HL-60 (cell line): ENCODE results near the gene FAM50B.

Experiments used
- DNase-seq, 2 experiments: peaks; one replicate each; pipeline ENCODE4 v3.0.0-alpha.2; 2010 to 2020; ENCODE audit warnings: low read depth in 1 of 2, low spot score in 1 of 2
- H3K27ac ChIP-seq: fragments of 250-450 bp; sonication (Bioruptor Pico); replicated peaks from 2 replicates; pipeline ENCODE4 v1.5.1; 2020; ENCODE audit warnings: mild to moderate bottlenecking, moderate library complexity
- H3K27me3 ChIP-seq: fragments of 250-450 bp; sonication (Bioruptor Pico); 2 replicates; pipeline ENCODE4 v1.5.1; 2021; ENCODE audit warnings: mild to moderate bottlenecking, moderate library complexity; ENCODE audit not compliant: insufficient read depth, poor library complexity, severe bottlenecking
- H3K4me3 ChIP-seq: replicated peaks from 2 replicates; pipeline ENCODE4 v1.5.1; 2011; ENCODE audit warnings: mild to moderate bottlenecking, control low read depth, low read length; ENCODE audit not compliant: insufficient read depth
- GABPA ChIP-seq: IDR thresholded peaks from 2 replicates; pipeline ENCODE4 v1.6.1; 2012; ENCODE audit warnings: low read depth
- POLR2AphosphoS5 ChIP-seq: IDR thresholded peaks from 2 replicates; pipeline ENCODE4 v1.6.1; 2012; ENCODE audit warnings: low read depth
- SPI1 ChIP-seq: IDR thresholded peaks from 2 replicates; pipeline ENCODE4 v1.6.1; 2012; ENCODE audit warnings: low read depth, mild to moderate bottlenecking, borderline replicate concordance
- TF ChIP-seq, protein P1 (sequence below): IDR thresholded peaks from one replicate; pipeline ENCODE4 v1.5.1; 2011; ENCODE audit warnings: low read length, control low read depth, inconsistent platforms; ENCODE audit not compliant: insufficient read depth
- TF ChIP-seq, protein P2 (sequence below): IDR thresholded peaks from 2 replicates; pipeline ENCODE4 v1.6.1; 2012; ENCODE audit warnings: low read depth; ENCODE audit not compliant: insufficient replicate concordance

FAM50B gene

GRCh38 chr6:3841711-3842565, 7.2 kb upstream of the FAM50B start:
- no peak for DNase-seq
- no peak overlapping the region for H3K4me3 ChIP-seq
- H3K27ac ChIP-seq = no peak overlapping the region
- TF ChIP-seq, protein P1, sequence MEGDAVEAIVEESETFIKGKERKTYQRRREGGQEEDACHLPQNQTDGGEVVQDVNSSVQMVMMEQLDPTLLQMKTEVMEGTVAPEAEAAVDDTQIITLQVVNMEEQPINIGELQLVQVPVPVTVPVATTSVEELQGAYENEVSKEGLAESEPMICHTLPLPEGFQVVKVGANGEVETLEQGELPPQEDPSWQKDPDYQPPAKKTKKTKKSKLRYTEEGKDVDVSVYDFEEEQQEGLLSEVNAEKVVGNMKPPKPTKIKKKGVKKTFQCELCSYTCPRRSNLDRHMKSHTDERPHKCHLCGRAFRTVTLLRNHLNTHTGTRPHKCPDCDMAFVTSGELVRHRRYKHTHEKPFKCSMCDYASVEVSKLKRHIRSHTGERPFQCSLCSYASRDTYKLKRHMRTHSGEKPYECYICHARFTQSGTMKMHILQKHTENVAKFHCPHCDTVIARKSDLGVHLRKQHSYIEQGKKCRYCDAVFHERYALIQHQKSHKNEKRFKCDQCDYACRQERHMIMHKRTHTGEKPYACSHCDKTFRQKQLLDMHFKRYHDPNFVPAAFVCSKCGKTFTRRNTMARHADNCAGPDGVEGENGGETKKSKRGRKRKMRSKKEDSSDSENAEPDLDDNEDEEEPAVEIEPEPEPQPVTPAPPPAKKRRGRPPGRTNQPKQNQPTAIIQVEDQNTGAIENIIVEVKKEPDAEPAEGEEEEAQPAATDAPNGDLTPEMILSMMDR = no peak
- no peak for TF ChIP-seq SPI1
- no peaks in the 10 kb centered on the region for H3K27me3 ChIP-seq

- Histone ChIP-seq H3K4me3 (no peak overlapping the region), H3K27ac (no peak overlapping the region)
- no peak for DNase-seq
Observed at GRCh38 chr6:3843379-3844096, 5.6 kb upstream of the FAM50B start.

GRCh38 chr6:3844097-3844463, 5.1 kb upstream of the FAM50B start:
- no peak overlapping the region for H3K27ac ChIP-seq
- H3K27me3 ChIP-seq = no peaks in the 10 kb centered on the region
- H3K4me3 ChIP-seq = no peak overlapping the region
- TF ChIP-seq POLR2AphosphoS5 (no peak), SPI1 (no peak), GABPA (no peak)
- TF ChIP-seq, protein P2, sequence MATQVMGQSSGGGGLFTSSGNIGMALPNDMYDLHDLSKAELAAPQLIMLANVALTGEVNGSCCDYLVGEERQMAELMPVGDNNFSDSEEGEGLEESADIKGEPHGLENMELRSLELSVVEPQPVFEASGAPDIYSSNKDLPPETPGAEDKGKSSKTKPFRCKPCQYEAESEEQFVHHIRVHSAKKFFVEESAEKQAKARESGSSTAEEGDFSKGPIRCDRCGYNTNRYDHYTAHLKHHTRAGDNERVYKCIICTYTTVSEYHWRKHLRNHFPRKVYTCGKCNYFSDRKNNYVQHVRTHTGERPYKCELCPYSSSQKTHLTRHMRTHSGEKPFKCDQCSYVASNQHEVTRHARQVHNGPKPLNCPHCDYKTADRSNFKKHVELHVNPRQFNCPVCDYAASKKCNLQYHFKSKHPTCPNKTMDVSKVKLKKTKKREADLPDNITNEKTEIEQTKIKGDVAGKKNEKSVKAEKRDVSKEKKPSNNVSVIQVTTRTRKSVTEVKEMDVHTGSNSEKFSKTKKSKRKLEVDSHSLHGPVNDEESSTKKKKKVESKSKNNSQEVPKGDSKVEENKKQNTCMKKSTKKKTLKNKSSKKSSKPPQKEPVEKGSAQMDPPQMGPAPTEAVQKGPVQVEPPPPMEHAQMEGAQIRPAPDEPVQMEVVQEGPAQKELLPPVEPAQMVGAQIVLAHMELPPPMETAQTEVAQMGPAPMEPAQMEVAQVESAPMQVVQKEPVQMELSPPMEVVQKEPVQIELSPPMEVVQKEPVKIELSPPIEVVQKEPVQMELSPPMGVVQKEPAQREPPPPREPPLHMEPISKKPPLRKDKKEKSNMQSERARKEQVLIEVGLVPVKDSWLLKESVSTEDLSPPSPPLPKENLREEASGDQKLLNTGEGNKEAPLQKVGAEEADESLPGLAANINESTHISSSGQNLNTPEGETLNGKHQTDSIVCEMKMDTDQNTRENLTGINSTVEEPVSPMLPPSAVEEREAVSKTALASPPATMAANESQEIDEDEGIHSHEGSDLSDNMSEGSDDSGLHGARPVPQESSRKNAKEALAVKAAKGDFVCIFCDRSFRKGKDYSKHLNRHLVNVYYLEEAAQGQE = no peak
- TF ChIP-seq, protein P1 = no peak
- no peak for DNase-seq

More at GRCh38 chr6:3843379-3844096, 5.6 kb upstream of the FAM50B start:
- H3K27me3 ChIP-seq = no peaks in the 10 kb centered on the region
- TF ChIP-seq POLR2AphosphoS5 = no peak

GRCh38 chr6:3847521-3847920, 1.7 kb upstream of the FAM50B start:
- no peak for DNase-seq
- Histone ChIP-seq H3K4me3 (no peak overlapping the region), H3K27me3 (no peaks in the 10 kb centered on the region), H3K27ac (no peak overlapping the region)
- TF ChIP-seq SPI1 (no peak), POLR2AphosphoS5 (no peak), GABPA (no peak)
- TF ChIP-seq, protein P1 = no peak
- TF ChIP-seq, protein P2 = no peak
